IMR-90 (cell line): Measurements from ENCODE around the gene TEDDM1.

Experiments
- CEBPB ChIP-seq: IDR thresholded peaks from 2 replicates; pipeline ENCODE4 v1.6.1; 2012; ENCODE audit warnings: low read depth, low read length, improper control_type of control experiment
- CTCF ChIP-seq: conservative IDR thresholded peaks from 2 replicates; pipeline ENCODE4 v1.5.1; 2012; ENCODE audit warnings: mild to moderate bottlenecking, low read depth, low read length, improper control_type of control experiment
- FOS ChIP-seq: fragments of 150-350 bp; IDR thresholded peaks from 2 replicates; pipeline ENCODE4 v1.6.1; 2016; ENCODE audit warnings: low read depth, low read length
- MAFK ChIP-seq: IDR thresholded peaks from 2 replicates; pipeline ENCODE4 v1.6.1; 2012; ENCODE audit warnings: low read depth, low read length, improper control_type of control experiment
- MAZ ChIP-seq: IDR thresholded peaks from 2 replicates; pipeline ENCODE4 v1.6.1; 2012; ENCODE audit warnings: low read depth, mild to moderate bottlenecking, low read length, improper control_type of control experiment, moderate library complexity, borderline replicate concordance
- MXI1 ChIP-seq: IDR thresholded peaks from 2 replicates; pipeline ENCODE4 v1.6.1; 2012; ENCODE audit warnings: low read depth, mild to moderate bottlenecking, low read length, moderate library complexity, borderline replicate concordance
- NFE2L2 ChIP-seq: fragments of 150-350 bp; IDR thresholded peaks from 2 replicates; pipeline ENCODE4 v1.6.1; 2016; ENCODE audit warnings: low read depth, mild to moderate bottlenecking, low read length
- POLR2A ChIP-seq: IDR thresholded peaks from 2 replicates; pipeline ENCODE4 v1.6.1; 2012; ENCODE audit warnings: mild to moderate bottlenecking, low read depth, low read length
- RCOR1 ChIP-seq: IDR thresholded peaks from 2 replicates; pipeline ENCODE4 v1.6.1; 2012; ENCODE audit warnings: mild to moderate bottlenecking, low read length, improper control_type of control experiment; ENCODE audit not compliant: insufficient replicate concordance
- RFX5 ChIP-seq: IDR thresholded peaks from 2 replicates; pipeline ENCODE4 v1.8.0; 2012; ENCODE audit warnings: low read depth, mild to moderate bottlenecking, low read length, moderate library complexity
- USF2 ChIP-seq: fragments of 150-350 bp; IDR thresholded peaks from 2 replicates; pipeline ENCODE4 v1.6.1; 2017; ENCODE audit warnings: mild to moderate bottlenecking, antibody characterized with exemption, low read length, low read depth

- TF ChIP-seq CEBPB (no peak), MAFK (no peak), MAZ (no peak), POLR2A (no peak), MXI1 (no peak), CTCF (no peak), FOS (no peak), USF2 (no peak), RFX5 (no peak), RCOR1 (no peak), NFE2L2 (no peak)
Measured at GRCh38 chr1:182388392-182389134, 11.9 kb downstream of the TEDDM1 start.
